ENCODE results near the gene CD93.

DNA sequence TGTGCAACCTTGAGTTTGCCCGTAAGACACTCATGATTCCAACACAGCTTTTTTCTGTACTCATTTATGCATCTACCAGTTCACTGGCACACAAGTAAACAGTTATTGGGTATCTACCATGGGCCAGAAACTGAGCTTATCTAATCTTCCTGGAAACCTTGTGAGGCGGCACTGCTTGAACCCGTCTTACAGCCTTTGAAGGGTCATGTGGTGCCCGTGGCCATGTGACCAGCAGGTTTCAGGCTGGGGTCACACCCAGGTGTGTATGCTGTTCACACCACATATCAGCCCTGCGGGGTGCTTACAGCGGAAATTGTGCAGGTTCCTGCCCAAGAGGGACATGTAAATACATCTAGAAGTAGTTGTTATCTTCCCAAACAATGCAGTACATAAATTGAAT is 42.7 kb downstream of the CD93 start:
- TF ChIP-seq, protein P1, sequence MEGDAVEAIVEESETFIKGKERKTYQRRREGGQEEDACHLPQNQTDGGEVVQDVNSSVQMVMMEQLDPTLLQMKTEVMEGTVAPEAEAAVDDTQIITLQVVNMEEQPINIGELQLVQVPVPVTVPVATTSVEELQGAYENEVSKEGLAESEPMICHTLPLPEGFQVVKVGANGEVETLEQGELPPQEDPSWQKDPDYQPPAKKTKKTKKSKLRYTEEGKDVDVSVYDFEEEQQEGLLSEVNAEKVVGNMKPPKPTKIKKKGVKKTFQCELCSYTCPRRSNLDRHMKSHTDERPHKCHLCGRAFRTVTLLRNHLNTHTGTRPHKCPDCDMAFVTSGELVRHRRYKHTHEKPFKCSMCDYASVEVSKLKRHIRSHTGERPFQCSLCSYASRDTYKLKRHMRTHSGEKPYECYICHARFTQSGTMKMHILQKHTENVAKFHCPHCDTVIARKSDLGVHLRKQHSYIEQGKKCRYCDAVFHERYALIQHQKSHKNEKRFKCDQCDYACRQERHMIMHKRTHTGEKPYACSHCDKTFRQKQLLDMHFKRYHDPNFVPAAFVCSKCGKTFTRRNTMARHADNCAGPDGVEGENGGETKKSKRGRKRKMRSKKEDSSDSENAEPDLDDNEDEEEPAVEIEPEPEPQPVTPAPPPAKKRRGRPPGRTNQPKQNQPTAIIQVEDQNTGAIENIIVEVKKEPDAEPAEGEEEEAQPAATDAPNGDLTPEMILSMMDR (IDR thresholded peaks at IDR 0.05), result no peak
- TF ChIP-seq, protein P2, sequence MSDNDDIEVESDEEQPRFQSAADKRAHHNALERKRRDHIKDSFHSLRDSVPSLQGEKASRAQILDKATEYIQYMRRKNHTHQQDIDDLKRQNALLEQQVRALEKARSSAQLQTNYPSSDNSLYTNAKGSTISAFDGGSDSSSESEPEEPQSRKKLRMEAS (IDR thresholded peaks at IDR 0.05), result no peak
- TF ChIP-seq CEBPB (IDR thresholded peaks at IDR 0.05), result no peak
- no peak for TF ChIP-seq KDM1A (IDR thresholded peaks at IDR 0.05; ENCODE audit: low read depth)
- TF ChIP-seq, protein P3, sequence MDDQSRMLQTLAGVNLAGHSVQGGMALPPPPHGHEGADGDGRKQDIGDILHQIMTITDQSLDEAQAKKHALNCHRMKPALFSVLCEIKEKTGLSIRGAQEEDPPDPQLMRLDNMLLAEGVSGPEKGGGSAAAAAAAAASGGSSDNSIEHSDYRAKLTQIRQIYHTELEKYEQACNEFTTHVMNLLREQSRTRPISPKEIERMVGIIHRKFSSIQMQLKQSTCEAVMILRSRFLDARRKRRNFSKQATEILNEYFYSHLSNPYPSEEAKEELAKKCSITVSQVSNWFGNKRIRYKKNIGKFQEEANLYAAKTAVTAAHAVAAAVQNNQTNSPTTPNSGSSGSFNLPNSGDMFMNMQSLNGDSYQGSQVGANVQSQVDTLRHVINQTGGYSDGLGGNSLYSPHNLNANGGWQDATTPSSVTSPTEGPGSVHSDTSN (IDR thresholded peaks at IDR 0.05), result no peak
- no peak for TF ChIP-seq POLR2A (IDR thresholded peaks at IDR 0.05; ENCODE audit: low read length)
- TF ChIP-seq RNF2 (IDR thresholded peaks at IDR 0.05; ENCODE audit: borderline replicate concordance, low read depth), result no peak
- no peak for TF ChIP-seq JUNB (IDR thresholded peaks at IDR 0.05)
- TF ChIP-seq MAZ (IDR thresholded peaks at IDR 0.05; ENCODE audit: borderline replicate concordance, low read depth, low read length), result no peak
- no peak for TF ChIP-seq CHD2 (IDR thresholded peaks at IDR 0.05; ENCODE audit: low read length, partially characterized antibody)
- TF ChIP-seq SMC3 (IDR thresholded peaks at IDR 0.05), result no peak
- TF ChIP-seq RAD21 (conservative IDR thresholded peaks at IDR 0.05 in 1 of 2, IDR thresholded peaks at IDR 0.05 in 1 of 2), result no peak
